Heart right ventricle (tissue), 16 donors: ENCODE measurements around the gene CDX2. TPM values are rescaled to one million over a fixed set of nuclear protein-coding genes. Genes with fewer than 3 reads are reported as not detected.

Experiments used
- ATAC-seq, 8 donors: fragments of 200-7000 bp; cut with Tn5 transposase; one replicate each; pipeline ENCODE4 v1.9.1; 2020; ENCODE audit warnings: mild to moderate bottlenecking in 8 of 8, moderate library complexity in 8 of 8, moderate number of reproducible peaks in 1 of 8
- DNase-seq, 2 donors: peaks; one replicate each; pipeline ENCODE4 v3.0.0-alpha.2; 2020
- H3K27ac ChIP-seq, 10 donors: fragments of 200-600 bp; sonication (generic) in 2 of 10; one replicate each; pipeline versions ENCODE4 v1.5.0 to v1.8.0; 2020 to 2022; ENCODE audit warnings: mild to moderate bottlenecking in 3 of 10
- H3K27me3 ChIP-seq, 7 donors: fragments of 200-600 bp; one replicate each; pipeline ENCODE4 v1.8.0; 2021 to 2022; ENCODE audit warnings: mild to moderate bottlenecking in 2 of 7
- H3K36me3 ChIP-seq, 9 donors: fragments of 200-600 bp; sonication (generic) in 1 of 9; one replicate each; pipeline versions ENCODE4 v1.5.0 to v1.8.0; 2020 to 2022; ENCODE audit warnings: mild to moderate bottlenecking in 2 of 9
- H3K4me1 ChIP-seq, 9 donors: fragments of 200-600 bp; sonication (generic) in 1 of 9; one replicate each; pipeline versions ENCODE4 v1.5.0 to v1.8.0; 2020 to 2022; ENCODE audit warnings: mild to moderate bottlenecking in 4 of 9
- H3K4me3 ChIP-seq, 10 donors: fragments of 200-600 bp; sonication (generic) in 2 of 10; one replicate each; pipeline versions ENCODE4 v1.5.0 to v1.8.0; 2020 to 2022; ENCODE audit warnings: mild to moderate bottlenecking in 7 of 10, moderate library complexity in 2 of 10
- H3K9me3 ChIP-seq, 11 donors: fragments of 200-600 bp in 10 of 11; sonication (generic) in 2 of 11; one replicate each; pipeline versions ENCODE4 v1.5.0 to v1.8.0; 2013 to 2022; ENCODE audit warnings: mild to moderate bottlenecking in 2 of 11, control low read depth in 1 of 11, moderate library complexity in 1 of 11
- WGBS, 2 donors: extraction: QIAGEN DNeasy Blood & Tissue Kit; methylation state at CpG; one replicate each; pipeline ENCODE4 v1.1.7; 2013; ENCODE audit warnings: inconsistent platforms in 1 of 2; 5-methylcytosine and 5-hydroxymethylcytosine counted together
- intact Hi-C, 10 donors: fragments of 100-400 bp; cut with DNase I; formaldehyde crosslinking; loops; one replicate each; pipeline versions ENCODE4 v1.11.1 to v1.14.2; 2022
- polyA plus RNA-seq, 2 donors: library from polyadenylated mRNA; stranded (reverse); fragments of 200-250 nt; gene quantifications; one replicate each; pipeline ENCODE4 v1.2.3, GENCODE V29; 2013
- total RNA-seq, 10 donors: library from RNA; stranded (reverse); fragmentation: NEBNext Ultra II Directional in 3 of 10; extraction: Animal tissue kit (Norgen Biotek cat#: 25700) in 3 of 10; gene quantifications; one replicate each; pipeline versions ENCODE4 v1.2.1 to v1.2.4, GENCODE V29; 2021 to 2023
- TF ChIP-seq, protein P1 (sequence below), 9 donors: fragments of 200-600 bp; sonication (generic) in 2 of 9; IDR thresholded peaks; one replicate each; pipeline versions ENCODE4 v1.5.0 to v1.8.0; 2021 to 2022; ENCODE audit warnings: antibody characterized with exemption in 9 of 9, mild to moderate bottlenecking in 5 of 9, moderate library complexity in 1 of 9
- donor health status: Arrhythmogenic right ventricular cardiomyopathy.
- donor health status: ischemic (EF 13 %, LVEDD 7.1; RV severe dilation, severe dysfunction).
- donor health status: healthy with polysubstance abuse.
- donor health status: DM: no; HTN: yes; CAD: no.
- donor health status: DM: no; HTN: no; CAD: no.
- donor health status: ischemic (EF 25% LVEDD 6.9; RV normal size, moderate dysfunction).
- donor health status: ischemic (EF 25% LVEDD 5.7; RV mildly dilated, moderate dysfunction).
- donor health status: healthy.
- donor health status: DM: yes; HTN: yes; CAD: no.
- donor health status: Ischemic cardiomyopathy.
- donor health status: ischemic (EF 35%, LVEDD 5.7; RV mildly dilated, moderate dysfunction).
- donor health status: nonischemic (EF 11% LVEDD 7.7; RV severe dilation, severe dysfunction).
- donor health status: DM: yes; HTN: yes; CAD: no.
- donor health status: PGD.
- donor health status: ischemic (EF 29% LVEDD 5.4; RV normal size, mild dysfunction).
- donor health status: nonischemic (EF 23%, LVEDD 6.1; RV moderate dilation, normal function).

CDX2 gene
- total and polyA plus RNA-seq, 12 donors = not detected

DNA sequence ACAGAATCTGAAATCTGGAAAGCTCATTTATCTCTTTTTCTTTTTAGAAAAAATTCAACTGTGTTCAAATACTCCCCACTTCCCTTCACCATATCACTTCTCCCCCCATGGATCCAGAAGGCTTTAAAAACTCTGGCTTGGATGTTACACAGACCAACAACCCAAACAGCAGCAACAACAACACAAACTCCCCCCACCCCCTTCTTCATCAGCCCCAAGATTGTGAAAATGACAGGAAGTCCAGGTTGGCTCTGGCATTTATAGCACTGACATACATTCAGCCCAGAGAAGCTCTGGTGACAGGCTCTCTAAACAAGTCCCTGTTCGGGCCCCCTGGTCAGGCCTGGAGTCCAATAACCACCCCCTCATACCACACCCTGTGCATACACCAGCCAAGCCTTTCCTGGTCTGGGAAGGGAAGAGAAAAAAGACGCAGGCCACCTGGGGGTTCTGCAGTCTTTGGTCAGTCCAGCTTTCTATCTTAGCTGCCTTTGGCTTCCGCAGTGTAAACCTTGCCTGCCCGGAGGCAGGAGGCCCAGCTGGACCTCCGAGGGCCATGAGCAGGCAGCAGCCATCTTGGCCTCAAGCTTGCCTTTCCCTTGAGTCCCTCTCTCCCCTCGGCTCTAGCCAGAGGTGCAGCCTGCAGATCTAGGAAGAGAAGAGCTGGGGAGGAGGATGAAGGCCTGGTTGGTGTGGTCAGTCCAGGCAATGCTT lies 6.8 kb downstream of the CDX2 start:
- H3K4me1 ChIP-seq = peaks cover 3 to 35% (median 22%) of the 10 kb centered on the region in 9 donors
- 40 to 55% methylated on average over 6 of the region's 6 CpGs for WGBS, 2 donors

DNA sequence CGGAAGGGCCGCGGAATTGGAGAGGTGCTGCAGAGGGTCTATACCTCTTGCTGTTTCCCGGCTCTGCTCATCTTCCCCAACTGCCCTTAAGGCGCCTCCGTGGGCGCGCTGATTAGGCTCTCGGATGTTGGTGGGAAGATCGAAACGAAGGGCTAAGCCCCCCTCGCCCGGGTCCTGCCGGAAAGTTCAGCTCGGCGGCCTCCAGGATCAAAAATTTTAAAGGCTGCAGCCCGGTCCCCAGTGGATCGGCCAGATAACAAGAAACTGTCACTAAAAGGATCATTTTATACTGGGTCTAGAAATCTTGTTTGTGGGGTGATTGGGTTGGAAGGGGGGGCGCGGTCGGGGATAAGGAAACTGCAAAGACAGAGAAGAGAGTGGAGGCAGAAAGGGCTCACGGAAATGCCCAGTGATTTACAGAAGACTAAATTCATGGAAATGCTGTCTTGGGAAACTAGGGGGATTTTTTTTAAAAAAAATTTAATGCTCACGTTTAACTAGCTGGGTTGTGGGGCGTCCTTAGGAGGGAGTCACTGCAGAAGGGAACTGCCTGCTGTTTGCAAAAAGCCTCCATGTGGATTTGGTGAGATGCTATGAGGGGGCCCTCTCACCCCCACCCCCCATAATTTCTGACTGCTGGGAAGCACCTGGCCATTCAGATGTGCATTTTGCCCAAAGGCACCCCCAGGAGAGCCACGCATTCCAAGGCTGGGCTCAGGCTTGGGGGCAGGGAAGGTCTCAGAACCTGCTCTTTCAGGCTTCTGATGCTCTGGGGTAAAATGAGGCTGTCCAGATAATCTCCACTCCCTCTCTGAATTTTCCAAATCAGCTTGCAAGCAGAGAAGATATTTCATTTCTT lies 7.7 kb downstream of the CDX2 start:
- Histone ChIP-seq H3K9me3 (no peaks in the 10 kb centered on the region), H3K27me3 (peaks cover 27 to 100% (median 100%) of the 10 kb centered on the region in 7 donors), H3K36me3 (no peaks in the 10 kb centered on the region), H3K27ac (no peak overlapping the region), H3K4me1 (peaks cover 3 to 27% (median 22%) of the 10 kb centered on the region in 9 donors), H3K4me3 (peak overlapping the region in 9 of 10 donors; percentile 17 to 46 (median 34))
- no peak for DNase-seq
- intact Hi-C loops = no loop called here
- peak in 1 of 8 donors; percentile 13 for ATAC-seq
- TF ChIP-seq, protein P1, sequence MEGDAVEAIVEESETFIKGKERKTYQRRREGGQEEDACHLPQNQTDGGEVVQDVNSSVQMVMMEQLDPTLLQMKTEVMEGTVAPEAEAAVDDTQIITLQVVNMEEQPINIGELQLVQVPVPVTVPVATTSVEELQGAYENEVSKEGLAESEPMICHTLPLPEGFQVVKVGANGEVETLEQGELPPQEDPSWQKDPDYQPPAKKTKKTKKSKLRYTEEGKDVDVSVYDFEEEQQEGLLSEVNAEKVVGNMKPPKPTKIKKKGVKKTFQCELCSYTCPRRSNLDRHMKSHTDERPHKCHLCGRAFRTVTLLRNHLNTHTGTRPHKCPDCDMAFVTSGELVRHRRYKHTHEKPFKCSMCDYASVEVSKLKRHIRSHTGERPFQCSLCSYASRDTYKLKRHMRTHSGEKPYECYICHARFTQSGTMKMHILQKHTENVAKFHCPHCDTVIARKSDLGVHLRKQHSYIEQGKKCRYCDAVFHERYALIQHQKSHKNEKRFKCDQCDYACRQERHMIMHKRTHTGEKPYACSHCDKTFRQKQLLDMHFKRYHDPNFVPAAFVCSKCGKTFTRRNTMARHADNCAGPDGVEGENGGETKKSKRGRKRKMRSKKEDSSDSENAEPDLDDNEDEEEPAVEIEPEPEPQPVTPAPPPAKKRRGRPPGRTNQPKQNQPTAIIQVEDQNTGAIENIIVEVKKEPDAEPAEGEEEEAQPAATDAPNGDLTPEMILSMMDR (IDR thresholded peaks at IDR 0.05) = no peak
- 11 to 12% methylated on average over 25 of the region's 25 CpGs for WGBS, 2 donors

More for the DNA sequence above, 6.8 kb downstream of the CDX2 start:
- no peaks in the 10 kb centered on the region for H3K36me3 ChIP-seq
- H3K27me3 ChIP-seq = peaks cover 33 to 100% (median 100%) of the 10 kb centered on the region in 7 donors
- TF ChIP-seq, protein P1 (IDR thresholded peaks at IDR 0.05) = no peak
- DNase-seq (no peak), ATAC-seq (no peak)
- intact Hi-C loops = no loop called here
- no peak overlapping the region for H3K27ac ChIP-seq
- H3K9me3 ChIP-seq = no peaks in the 10 kb centered on the region
- no peak overlapping the region for H3K4me3 ChIP-seq

DNA sequence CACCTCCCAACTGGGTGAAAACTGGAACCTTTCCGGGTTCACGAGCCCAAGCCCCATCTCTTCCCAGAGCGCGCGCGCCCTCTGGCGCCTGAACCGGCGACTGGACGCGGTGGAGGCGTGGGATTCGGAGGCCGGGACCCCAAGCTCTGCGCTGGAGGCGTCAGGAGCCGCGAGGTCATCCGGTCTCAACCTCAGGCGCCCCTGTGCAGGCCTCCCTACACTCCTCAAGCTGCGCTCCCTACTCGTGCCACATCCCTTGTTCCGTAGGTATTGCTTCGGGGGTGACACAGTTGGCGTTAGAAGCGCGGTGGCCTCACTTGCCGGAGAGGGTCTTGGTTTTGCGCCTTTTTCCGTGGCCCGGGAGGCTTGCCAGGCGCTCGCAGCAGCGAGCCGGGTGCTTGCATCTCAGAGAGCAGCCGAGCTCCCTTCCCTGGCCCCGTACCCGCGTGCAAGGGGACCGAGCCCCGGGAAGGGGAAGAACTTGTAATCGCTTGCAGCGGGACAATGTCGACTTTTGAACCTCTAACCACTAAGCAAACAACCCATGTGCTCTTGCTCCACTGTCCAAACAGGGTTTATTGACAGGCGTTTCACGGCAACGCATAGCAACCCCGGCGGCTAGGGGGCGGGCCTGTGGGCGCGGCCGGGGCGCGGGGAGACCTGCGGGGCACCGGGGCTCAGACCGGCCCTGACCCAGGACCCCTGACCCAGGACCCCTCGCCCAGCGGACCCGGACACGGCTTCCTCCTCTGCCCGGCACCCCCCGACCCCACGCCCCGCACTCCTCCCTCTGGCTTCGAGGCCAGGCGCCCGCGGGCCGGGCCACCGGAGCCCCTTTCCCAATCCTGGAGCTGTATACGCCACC lies 8.5 kb downstream of the CDX2 start:
- Histone ChIP-seq H3K27me3 (peaks cover 22 to 100% (median 100%) of the 10 kb centered on the region in 7 donors), H3K4me1 (peaks cover 3 to 22% (median 17%) of the 10 kb centered on the region in 9 donors), H3K27ac (no peak overlapping the region), H3K4me3 (peak overlapping the region; percentile 0 to 46 (median 34)), H3K9me3 (no peaks in the 10 kb centered on the region), H3K36me3 (no peaks in the 10 kb centered on the region)
- peak; percentile 11 to 52 for DNase-seq
- ATAC-seq = peak; percentile 16 to 78 (median 48)
- TF ChIP-seq, protein P1 (IDR thresholded peaks at IDR 0.05) = peak in 8 of 9 donors; percentile 12 to 54 (median 44)
- intact Hi-C loops = no loop called here
- WGBS, 2 donors = 1% methylated on average over 69 to 73 of the region's 73 CpGs
